Activated CD8-positive, alpha-beta memory T cell treated with anti-CD3 and anti-CD28 coated beads, Interleukin-2, amount 50 U/mL, for 24 hours (primary cell): ENCODE measurements around the gene LRRC14B.
"Not testable (repeated sequence)": the region's sequence is repeated elsewhere in the genome, so short reads cannot be mapped to it uniquely, and the experiment has no call there.

ENCODE experiments used
- DNase-seq: peaks from one replicate; pipeline ENCODE4 v3.0.0-alpha.2; 2020; ENCODE audit errors: extremely low read depth

LRRC14B gene

DNA sequence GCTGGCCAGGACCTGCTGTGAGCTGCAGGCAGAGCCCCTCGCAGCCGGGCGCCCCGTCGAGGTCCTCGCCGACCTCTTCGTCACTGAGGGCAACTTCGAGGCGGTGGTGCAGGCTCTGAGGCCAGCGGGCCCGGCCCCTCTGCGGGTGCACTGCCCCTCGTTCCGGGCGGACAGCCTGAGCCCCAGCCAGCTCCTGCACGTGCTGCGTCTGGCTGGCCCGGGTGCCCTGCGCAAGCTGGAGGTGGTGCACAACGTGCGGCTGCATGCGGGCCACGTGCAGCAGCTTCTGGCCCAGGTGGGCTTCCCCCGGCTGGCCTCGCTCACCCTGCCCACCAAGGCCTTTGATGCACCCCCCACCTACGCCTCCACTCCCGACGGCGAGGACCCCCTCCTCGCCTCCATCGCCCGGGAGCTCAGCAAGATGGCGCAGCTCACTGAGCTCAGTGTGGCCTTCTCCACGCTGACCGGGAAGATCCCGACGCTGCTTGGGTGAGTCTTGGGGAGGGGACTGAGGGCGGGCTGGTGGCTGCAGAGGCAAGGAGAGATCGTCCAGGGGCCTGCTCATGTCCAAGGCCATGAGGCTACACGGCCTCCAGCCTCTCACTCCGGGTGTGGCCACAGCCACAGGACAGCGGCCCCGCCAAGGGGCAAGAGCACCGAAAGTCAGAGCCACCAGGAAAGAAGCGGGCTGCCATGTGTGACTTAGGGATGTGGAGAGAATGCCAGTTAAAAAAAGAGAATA lies 825 bp downstream of the LRRC14B start:
- no peak for DNase-seq

DNA sequence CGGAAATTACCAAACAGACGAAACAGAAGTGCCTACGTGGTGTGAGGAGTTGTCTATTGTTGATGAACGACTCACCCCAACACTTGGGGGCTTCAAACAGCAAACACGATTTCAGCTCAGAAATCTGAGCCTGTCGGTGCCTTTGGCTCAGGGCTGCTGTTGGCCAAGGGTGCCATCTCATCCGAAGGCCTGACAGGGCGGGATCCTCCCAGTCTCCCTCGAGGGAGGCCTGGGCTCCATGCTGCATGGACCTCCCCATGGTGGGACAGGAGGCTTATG lies 1.3 kb downstream of the LRRC14B start:
- no peak for DNase-seq

DNA sequence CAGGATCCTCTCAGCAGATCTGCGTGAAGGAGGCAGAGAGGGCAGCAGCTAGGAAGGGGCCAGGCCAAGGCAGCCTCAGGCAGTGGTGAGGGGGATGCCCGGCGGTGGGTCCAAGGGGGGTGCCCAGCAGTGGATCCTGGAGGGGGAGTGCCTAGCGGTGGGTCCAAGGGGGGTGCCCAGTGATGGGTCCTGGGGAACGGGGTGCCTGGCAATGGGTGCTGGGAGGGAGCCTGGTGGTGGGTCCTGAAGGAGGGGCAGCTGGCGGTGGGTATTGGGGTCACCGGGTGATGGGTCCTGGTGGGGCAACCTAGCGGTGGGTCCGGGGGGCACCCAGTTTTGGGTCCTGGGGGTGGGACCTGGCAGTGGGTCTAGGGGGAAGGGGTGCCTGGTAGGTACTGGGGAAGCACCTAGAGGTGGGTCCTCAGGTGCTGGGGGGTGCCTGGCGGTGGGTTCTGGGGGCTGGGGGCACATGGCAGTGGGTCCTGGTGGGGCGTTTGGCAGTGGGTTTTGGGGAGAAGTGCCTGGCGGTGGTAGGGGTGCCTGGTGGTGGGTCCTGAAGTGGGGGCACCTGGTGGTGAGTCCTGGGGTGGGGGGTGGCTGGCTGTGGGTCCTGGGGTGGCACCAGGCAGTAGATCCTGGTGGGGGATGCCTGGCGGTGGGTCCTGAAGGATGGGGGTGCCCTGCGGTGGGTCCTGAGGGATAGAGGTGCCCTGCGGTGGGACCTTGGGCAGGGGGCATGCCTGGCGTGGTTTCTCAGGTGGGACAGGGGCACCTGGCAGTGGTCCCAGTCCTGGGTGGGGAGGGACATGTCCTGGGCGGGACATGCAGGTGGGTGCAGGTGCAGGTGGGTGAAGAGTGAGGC lies 1.9 kb downstream of the LRRC14B start:
- no peak for DNase-seq

DNA sequence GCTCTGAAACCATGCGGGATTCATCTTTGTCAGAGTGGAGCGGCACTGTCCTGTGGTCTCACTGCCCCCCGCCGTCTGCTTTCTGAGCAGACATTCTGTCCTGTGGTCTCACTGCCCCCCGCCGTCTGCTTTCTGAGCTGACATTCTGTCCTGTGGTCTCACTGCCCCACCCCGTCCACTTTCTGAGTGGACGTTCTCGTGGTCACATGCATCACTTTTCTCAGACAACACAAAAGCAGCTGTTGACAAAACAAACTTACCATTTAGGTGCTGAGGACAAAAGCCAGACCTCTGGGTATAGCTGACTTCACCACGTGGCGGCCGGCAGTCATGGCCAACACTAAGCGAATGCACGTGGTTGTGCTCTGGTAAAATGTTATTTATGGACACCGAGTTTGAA lies 2.8 kb downstream of the LRRC14B start:
- DNase-seq = no peak

DNA sequence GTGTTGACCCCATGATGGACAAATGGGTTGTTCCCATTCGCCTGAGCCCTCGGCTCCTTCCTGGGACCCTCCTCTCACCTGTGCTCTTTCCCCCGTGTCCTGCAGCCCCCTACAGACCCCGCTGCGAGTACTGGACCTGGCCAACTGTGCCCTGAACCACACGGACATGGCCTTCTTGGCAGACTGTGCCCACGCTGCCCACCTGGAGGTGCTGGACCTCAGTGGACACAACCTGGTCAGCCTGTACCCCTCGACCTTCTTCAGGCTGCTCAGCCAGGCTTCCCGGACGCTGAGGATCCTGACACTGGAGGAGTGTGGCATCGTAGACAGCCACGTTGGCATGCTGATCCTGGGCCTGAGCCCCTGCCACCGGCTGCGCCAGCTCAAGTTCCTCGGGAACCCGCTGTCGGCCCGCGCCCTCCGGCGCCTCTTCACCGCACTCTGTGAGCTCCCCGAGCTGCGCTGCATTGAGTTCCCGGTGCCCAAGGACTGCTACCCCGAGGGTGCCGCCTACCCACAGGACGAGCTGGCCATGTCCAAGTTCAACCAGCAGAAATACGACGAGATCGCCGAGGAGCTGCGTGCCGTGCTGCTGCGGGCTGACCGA lies 3.4 kb downstream of the LRRC14B start:
- DNase-seq = no peak

DNA sequence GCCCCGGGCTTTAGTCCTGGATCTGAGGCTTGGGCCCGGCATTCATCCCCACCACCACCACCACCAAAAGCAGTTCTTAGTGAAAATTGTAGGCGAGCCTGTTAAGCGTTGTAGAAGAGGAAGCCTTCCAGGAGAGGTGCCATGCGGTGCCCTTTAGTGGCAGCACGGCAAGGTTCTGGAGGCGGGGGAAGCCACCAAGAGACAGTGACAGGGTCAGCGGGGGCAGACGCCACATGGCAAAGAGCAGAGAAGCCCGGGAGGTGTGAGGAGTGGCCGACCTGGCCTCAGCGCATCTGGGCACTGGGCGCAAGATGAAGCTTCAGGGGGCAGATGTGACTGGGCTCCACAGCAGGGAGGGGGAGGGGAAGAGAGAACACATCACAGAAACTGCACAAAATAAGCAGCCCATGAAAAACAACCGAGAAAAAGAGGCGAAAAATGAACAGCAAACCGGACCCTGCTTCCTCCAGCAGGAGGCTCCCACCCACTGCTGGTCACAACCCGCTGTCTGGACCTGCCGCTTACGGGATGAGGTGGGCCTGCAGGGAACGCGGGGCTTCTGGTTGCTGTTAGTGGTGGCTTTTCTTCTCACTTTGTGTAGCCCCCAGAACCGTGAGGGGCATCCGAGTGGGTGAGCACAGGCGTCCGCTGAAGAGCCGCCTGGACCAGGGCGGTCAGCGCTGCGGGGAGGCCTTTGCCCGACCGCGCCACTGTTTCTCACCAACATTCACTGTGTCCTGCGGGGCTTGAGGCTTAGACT lies 4.3 kb downstream of the LRRC14B start:
- DNase-seq = no peak

DNA sequence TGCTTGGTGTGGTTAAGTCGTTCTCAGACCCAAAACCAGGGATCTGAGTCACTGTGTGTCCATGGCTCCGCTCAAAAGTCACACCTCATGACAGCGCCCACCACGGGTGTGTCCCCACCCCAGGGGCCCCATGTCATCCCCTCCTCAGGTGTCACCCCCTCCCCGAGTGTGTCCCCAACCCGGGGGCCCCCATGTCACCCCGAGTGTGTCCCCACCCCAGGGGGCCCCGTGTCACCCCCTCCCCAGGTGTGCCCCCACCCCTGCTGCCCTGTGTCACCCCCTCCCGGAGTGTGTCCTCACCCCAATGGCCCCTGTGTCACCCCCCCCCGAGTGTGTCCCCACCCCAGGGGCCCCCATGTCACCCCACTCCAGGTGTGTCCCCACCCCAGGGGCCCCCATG lies 5.1 kb downstream of the LRRC14B start:
- DNase-seq = no peak

DNA sequence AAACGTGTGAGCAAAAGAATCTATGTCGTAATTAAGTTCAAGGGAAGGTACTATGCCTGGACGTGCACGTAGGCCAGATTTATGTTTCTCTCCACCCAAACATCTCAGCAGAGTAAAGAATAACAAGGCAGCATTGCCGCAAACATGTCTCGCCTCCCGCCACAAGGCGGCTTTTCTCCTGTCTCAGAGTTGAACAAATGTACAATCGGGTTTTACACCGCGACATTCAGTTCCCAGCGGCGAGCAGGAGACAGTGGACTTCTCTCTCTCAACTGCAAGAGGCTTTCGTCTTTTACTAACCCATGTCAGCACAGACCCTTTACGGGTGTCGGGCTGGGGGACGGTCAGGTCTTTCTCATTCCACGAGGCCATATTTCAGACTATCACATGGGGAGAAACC lies 5.7 kb downstream of the LRRC14B start:
- DNase-seq = not testable (repeated sequence)

DNA sequence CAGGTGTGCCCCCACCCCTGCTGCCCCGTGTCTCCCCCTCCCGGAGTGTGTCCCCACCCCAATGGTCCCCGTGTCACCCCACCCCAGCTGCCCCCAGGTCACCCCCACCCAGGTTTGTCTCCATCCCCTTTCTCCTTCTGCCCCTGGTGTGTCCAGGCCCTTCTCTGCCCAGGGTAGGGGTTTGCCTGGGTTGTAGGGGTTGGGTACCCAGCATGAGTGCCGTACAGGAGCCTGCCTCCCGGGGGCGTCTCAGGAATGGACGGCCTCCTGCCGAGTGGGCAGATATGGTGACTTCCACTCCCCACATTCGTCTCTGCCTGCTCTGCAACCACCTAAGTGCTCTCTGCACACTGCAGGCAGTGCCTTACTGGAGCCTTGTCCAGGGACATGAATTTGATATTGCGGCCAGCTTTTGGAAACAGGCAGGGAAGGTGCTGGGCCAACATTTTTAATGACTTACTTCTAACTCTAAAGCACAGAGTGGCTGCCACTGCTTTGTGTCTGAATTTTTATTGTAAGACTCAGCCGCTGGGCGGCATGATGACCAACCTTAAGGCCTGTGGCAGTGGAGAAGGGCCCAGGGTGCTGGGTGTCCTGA lies 6.7 kb downstream of the LRRC14B start:
- no peak for DNase-seq

DNA sequence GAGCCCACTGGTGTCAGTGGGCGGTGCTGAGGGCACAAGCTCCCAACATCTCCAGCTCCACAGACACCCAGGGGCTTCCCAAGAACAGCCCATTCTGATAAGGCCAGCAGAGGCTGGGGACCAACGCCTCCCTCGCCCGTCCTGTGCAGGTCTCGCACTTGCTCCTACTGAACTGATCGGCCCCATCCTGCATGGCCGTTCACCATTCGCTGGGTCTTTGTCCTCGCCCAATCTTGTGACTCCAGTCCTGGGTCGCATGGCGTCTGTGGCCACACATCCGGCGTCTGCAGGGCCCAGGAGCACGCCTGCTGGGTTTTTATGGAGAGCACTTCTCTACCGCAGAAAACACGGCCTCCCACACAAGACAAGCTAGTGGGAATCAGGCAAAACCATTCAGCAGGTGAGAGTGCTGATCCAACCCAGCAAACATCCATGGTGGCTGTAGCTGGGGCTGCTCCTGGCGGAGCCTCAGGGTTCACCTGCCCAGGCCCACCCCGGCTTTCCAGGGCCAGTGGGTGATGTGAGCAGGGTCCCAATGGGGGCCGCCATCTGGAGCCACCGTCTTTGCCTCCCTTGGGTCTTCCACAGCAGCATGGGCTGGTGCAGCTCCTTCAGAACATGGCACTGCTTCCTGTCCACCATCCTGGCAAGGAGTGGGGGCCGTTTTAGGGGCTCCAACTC lies 7.4 kb downstream of the LRRC14B start:
- no peak for DNase-seq

DNA sequence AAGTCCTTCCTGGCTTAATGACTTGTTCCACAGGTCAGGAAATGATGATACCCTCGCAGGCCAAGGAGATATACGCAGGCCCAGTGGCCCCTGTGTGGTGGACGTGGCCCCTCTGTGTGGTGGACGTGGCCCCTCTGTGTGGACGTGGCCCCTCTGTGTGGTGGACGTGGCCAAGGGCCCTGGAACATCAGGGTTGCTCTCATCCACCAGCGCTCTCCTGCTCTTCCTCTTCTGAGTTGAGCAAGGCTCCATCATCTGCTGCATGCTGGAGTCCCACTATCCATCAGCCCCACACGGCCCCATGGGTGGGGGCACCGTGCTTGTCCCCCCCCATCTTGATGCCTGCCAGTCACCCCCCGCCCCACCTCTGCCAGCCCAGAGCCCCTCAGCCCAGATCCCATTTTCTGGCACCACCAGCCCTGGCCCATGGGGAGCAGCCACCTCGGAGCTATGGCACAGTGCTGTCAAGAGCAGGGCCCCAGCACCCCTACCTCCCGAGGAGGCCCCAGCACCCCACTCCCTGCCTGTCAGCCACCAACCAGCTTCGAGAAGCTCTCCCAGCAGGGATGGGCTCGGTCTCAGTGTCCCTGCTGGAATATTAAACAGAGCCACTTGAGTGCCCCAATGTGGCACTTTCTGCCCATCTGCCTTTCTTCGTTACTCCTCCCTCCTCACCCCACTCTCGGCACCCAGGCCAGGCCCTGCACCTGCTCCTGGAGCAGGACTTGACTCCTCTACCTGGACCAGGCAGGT lies 8.1 kb downstream of the LRRC14B start:
- DNase-seq = no peak

DNA sequence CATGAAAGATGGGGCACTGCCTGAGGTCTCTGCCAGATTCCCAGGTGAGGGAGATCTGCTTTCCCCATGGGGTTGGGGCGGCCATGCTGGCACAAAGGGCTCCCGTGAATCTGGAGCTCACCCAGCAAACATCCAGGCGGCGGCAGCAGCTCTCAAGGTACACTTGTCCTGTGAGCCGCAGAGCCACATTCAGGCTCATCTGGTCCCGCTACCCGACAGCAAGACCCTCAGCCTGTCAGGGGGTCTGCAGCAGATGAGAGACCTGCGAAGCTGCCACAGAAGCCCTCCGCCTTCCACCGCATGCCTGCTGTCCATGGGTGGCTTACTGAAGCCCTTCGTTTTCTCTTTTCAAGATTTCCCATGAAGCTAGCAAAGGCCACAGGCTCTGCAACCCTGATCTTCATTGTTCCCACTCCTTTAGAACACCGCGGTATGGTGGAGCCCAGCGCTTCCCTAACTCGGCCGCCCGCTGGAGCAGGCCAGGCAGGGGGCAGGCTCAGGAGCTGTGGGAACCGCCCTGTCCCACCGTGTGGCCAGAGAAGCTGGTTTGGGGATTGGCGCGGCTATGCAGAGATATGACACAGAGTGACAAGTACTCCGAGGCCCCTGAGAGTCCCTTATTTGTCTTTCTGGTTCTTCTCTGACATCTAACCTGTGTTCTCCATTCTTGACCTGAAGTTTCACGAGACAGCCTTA lies 8.8 kb downstream of the LRRC14B start:
- DNase-seq = no peak

DNA sequence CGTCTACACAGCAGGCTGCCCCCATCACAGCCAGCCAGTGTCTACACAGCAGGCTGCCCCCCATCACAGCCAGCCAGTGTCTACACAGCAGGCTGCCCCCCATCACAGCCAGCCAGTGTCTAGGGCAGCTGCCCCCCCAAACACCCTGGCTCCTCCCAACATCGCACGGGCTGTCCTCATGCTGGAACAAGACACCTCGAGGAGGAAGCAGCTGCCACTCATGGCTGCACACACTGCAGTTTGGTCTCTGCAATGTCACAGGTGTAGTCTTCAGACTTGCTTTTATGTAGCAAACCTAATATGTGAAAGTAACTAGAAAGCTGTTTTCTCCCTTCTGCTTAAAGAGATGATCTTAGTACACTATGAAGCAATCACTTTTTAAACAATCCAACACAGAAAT lies 9.7 kb downstream of the LRRC14B start:
- no peak for DNase-seq

DNA sequence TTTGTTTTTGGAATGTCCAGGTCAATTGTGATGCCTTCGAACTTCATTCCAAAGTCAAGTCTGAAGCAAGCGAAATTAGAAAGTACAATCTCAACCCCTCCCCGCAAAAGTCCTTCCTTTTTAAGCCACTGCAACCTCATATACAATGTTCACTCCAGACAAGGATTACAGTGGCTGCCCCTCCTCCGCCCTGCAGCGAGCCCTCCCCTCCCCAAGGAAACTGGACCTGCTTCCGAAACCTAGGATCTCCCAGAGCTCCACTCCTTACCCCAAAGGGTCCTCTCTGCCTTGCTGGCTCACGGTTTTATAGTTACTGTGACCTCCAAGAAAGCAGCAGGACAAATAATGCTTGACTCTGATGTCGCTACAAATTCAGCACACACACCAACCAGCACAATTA lies 10.4 kb downstream of the LRRC14B start:
- no peak for DNase-seq

DNA sequence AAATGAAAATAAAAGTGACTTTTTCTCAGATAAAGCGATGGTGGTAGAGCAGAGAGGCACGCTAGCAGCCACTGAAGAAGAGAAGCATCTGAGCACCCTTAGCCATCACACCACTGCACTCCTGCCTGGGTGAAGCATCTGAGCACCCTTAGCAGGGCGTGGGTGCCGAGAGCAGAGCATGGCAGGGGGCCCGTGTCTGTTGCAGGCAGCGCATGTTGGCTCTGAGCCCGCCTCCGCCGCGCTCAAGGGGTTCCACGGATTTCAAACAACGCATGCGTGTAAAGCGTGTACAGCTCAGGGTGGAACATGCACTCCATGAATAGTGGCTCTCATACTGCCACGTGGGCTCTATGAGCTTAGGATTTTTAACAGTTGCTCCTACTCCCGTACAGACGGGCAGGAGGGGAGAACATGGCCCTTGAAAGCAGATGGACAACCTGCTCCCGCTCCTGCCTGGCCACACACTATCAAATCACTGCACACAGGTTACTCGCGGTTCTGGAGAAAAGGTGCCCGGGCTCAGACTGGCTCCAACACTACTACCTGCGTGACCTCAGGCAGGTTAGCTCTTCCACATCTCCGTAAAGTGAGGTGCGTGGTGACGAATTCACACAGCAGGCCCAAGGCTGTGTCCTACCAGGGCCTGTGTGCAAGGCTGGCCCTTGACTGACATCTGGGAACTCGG lies 12.1 kb downstream of the LRRC14B start:
- no peak for DNase-seq

DNA sequence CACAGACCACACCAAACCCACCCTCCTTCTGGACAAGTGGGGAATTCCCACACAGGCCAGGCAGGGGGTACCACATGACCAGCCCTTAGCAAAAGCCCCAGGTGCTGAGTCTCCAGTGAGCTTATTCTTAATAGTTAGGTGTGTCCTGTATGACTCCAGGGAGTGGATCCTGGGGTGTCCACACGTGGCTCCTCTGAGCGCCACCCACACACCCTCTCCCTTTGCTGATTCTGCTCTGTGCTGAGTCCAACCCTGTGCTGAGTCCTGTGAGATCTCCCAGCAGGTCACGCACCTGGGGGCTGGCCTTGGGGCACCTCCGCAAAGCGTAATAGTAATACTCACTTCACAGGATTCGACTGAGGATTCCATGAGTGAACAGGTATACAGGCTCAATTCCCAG lies 12.7 kb downstream of the LRRC14B start:
- no peak for DNase-seq

DNA sequence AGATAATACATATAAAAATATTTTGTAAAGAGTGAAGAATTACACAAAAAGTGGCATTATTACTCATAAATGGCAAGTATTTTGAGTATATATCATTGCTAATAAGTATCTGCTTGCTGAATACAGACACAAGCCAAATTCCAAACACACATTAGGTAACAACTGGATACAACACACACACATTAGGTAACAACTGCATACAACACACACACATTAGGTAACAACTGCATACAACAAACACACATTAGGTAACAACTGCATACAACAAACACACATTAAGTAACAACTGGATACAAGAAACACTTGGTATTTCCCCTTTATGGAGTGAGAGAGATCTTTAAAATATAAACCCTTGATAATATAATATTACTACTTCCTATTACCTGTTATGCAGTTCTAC lies 13.2 kb downstream of the LRRC14B start:
- DNase-seq = no peak

DNA sequence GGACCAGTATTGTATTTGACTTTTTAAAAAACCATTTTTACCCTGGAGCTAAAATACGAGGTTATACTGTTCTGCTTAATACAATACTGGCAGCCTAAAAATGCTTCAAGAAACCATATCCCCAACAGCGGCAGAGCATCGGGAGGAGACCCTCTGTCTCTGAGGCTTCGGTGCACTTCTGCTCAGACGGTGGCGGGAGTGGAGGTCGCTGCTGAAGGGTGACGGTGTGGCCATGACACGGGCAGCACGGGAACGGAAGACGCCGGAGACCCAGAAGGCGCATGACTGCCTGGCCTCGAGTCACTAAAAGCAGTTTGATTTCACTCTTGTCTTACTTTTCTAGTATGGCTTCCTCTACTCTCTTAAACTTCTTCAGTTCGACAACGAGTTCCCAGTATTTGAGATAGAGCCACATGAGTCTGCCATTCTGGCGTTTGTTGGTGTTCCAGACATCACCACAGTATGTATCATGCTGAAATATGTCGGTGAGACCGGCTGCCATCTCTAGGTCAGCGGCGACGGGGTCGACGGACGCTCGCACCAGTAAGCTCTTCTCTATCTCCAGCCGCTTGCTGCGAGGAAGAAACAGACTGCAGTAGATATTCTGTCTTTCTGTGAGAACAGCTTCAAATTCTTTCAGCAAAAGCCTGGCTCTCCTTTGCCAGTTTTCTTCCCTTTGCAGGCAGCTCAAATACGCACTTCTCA lies 13.8 kb downstream of the LRRC14B start:
- DNase-seq = no peak

DNA sequence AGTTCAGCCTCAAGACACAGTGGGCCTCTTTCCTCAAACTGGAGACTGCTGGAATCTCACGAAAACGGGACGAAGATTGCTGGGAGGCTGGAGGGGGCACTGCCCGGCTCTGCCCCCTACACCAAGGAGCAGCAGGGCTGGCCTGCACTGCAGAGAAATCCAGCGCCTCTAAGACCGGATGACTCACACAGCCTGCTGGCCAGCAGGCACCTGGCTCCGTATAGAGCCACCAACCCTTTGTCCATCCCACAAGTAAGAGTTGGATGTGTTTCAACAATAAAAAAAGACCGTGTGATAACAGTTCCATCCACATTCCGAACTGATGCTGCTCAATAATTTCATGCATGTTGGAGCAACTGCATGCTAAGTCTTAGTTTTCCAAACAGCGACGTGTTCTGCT lies 15.1 kb downstream of the LRRC14B start:
- DNase-seq = no peak
